Mesenchymal stem cell (in vitro differentiated cells and primary cell): ENCODE results near the gene CACNA2D2.

Experiments used
- DNase-seq: peaks from one replicate; pipeline ENCODE4 v3.0.0-alpha.2; 2013
- H2AFZ ChIP-seq: one replicate; pipeline ENCODE4 v1.6.1; 2013; ENCODE audit warnings: low read depth, mild to moderate bottlenecking, control low read depth, inconsistent platforms, low read length, moderate library complexity
- H2AK5ac ChIP-seq: 2 replicates; pipeline ENCODE4 v1.6.1; 2013; ENCODE audit warnings: low read length, moderate library complexity, mild to moderate bottlenecking, inconsistent platforms; ENCODE audit not compliant: severe bottlenecking
- H2BK120ac ChIP-seq: one replicate; pipeline ENCODE4 v1.6.1; 2013; ENCODE audit warnings: low read depth, mild to moderate bottlenecking, inconsistent platforms, low read length, moderate library complexity
- H2BK12ac ChIP-seq, 2 experiments: one replicate each; pipeline ENCODE4 v1.6.1; 2013; ENCODE audit warnings: inconsistent platforms in 2 of 2, low read length in 2 of 2, mild to moderate bottlenecking in 2 of 2, moderate library complexity in 2 of 2, control low read depth in 1 of 2
- H2BK15ac ChIP-seq: one replicate; pipeline ENCODE4 v1.6.1; 2013; ENCODE audit warnings: mild to moderate bottlenecking, low read depth, inconsistent platforms; ENCODE audit not compliant: poor library complexity, severe bottlenecking
- H2BK5ac ChIP-seq: 2 replicates; pipeline ENCODE4 v1.6.1; 2013; ENCODE audit warnings: low read depth, mild to moderate bottlenecking, low read length, control low read depth, inconsistent platforms; ENCODE audit not compliant: poor library complexity, severe bottlenecking
- H3K14ac ChIP-seq, 2 experiments: one replicate each; pipeline ENCODE4 v1.6.1; 2013; ENCODE audit warnings: inconsistent platforms in 2 of 2, low read length in 2 of 2, control low read depth in 1 of 2, mild to moderate bottlenecking in 1 of 2, moderate library complexity in 1 of 2
- H3K18ac ChIP-seq, 2 experiments: one replicate each; pipeline ENCODE4 v1.6.1; 2013; ENCODE audit warnings: inconsistent platforms in 2 of 2, low read length in 2 of 2, control low read depth in 1 of 2, low read depth in 1 of 2, mild to moderate bottlenecking in 1 of 2
- H3K23ac ChIP-seq, 2 experiments: one replicate each; pipeline ENCODE4 v1.6.1; 2013; ENCODE audit warnings: inconsistent platforms in 2 of 2, low read length in 2 of 2, mild to moderate bottlenecking in 2 of 2, moderate library complexity in 2 of 2, control low read depth in 1 of 2
- H3K27ac ChIP-seq: 2 replicates; pipeline ENCODE4 v1.5.1; 2013; ENCODE audit warnings: mild to moderate bottlenecking, moderate library complexity, low read length, control low read depth, inconsistent platforms; ENCODE audit not compliant: poor library complexity, severe bottlenecking
- H3K27me3 ChIP-seq, 2 experiments: 2 replicates each; pipeline versions ENCODE4 v1.6.1 to v1.7.0; 2013; ENCODE audit warnings: low read length in 2 of 2, mild to moderate bottlenecking in 2 of 2, moderate library complexity in 2 of 2, control low read depth in 1 of 2, inconsistent platforms in 1 of 2; ENCODE audit not compliant: control insufficient read depth in 1 of 2, insufficient read depth in 1 of 2
- H3K36me3 ChIP-seq, 2 experiments: 2 replicates each; pipeline versions ENCODE4 v1.6.1 to v1.7.0; 2013; ENCODE audit warnings: low read length in 2 of 2, control low read depth in 1 of 2, inconsistent platforms in 1 of 2, low read depth in 1 of 2, mild to moderate bottlenecking in 1 of 2; ENCODE audit not compliant: insufficient read depth in 2 of 2, control insufficient read depth in 1 of 2
- H3K4ac ChIP-seq, 2 experiments: one replicate each; pipeline ENCODE4 v1.6.1; 2013; ENCODE audit warnings: inconsistent platforms in 2 of 2, low read length in 2 of 2, mild to moderate bottlenecking in 2 of 2, moderate library complexity in 2 of 2, control low read depth in 1 of 2, low read depth in 1 of 2
- H3K4me1 ChIP-seq: 2 replicates; pipeline ENCODE4 v1.6.1; 2013; ENCODE audit warnings: low read depth, low read length, control low read depth; ENCODE audit not compliant: control insufficient read depth, insufficient read depth
- H3K4me2 ChIP-seq: 2 replicates; pipeline ENCODE4 v1.6.1; 2013; ENCODE audit warnings: low read length, mild to moderate bottlenecking, inconsistent platforms; ENCODE audit not compliant: poor library complexity, severe bottlenecking
- H3K4me3 ChIP-seq, 2 experiments: 2 replicates each; pipeline versions ENCODE4 v1.5.1 to v1.7.0; 2013; ENCODE audit warnings: low read length in 2 of 2, mild to moderate bottlenecking in 2 of 2, control low read depth in 1 of 2, low read depth in 1 of 2; ENCODE audit not compliant: insufficient read depth in 1 of 2
- H3K79me1 ChIP-seq: replicated peaks from 2 replicates; pipeline ENCODE4 v1.6.1; 2013; ENCODE audit warnings: mild to moderate bottlenecking, control low read depth, low read length, inconsistent platforms; ENCODE audit not compliant: poor library complexity, severe bottlenecking
- H3K9ac ChIP-seq: 2 replicates; pipeline ENCODE4 v1.7.0; 2013; ENCODE audit warnings: mild to moderate bottlenecking, low read length, moderate library complexity
- H3K9me3 ChIP-seq: 2 replicates; pipeline ENCODE4 v1.7.0; 2013; ENCODE audit warnings: mild to moderate bottlenecking, low read length; ENCODE audit not compliant: control insufficient read depth
- H4K8ac ChIP-seq: one replicate; pipeline ENCODE4 v1.6.1; 2013; ENCODE audit warnings: inconsistent platforms, mild to moderate bottlenecking, low read length, moderate library complexity
- H4K91ac ChIP-seq: one replicate; pipeline ENCODE4 v1.6.1; 2013; ENCODE audit warnings: mild to moderate bottlenecking, low read length, inconsistent platforms
- WGBS: methylation state at CpG from one replicate; pipeline ENCODE4 v1.1.7; 2013; ENCODE audit warnings: mixed read lengths; 5-methylcytosine and 5-hydroxymethylcytosine counted together

The CACNA2D2 gene

GRCh38 chr3:50406487-50406886 lies 96.9 kb downstream of the CACNA2D2 start:
- no peak overlapping the region for H2BK120ac ChIP-seq
- H2BK5ac ChIP-seq, result no peak overlapping the region
- no peak overlapping the region for H2AFZ ChIP-seq
- H3K36me3 ChIP-seq, result no peaks in the 10 kb centered on the region
- H3K4me3 ChIP-seq, result no peak overlapping the region
- no peak overlapping the region for H2BK12ac ChIP-seq
- H3K14ac ChIP-seq, result no peak overlapping the region
- no peaks in the 10 kb centered on the region for H3K9me3 ChIP-seq
- H2AK5ac ChIP-seq, result no peak overlapping the region
- no peaks in the 10 kb centered on the region for H3K79me1 ChIP-seq
- H3K4me1 ChIP-seq, result no peaks in the 10 kb centered on the region
- no peak overlapping the region for H3K4ac ChIP-seq
- H4K91ac ChIP-seq, result no peak overlapping the region
- peaks cover 33 to 72% of the 10 kb centered on the region in 2 experiments for H3K27me3 ChIP-seq
- H4K8ac ChIP-seq, result no peak overlapping the region
- no peak overlapping the region for H3K27ac ChIP-seq
- WGBS, result 24% methylated on average over 1 of the region's 1 CpG
- no peak overlapping the region for H3K18ac ChIP-seq
- H2BK15ac ChIP-seq, result no peak overlapping the region
- no peak for DNase-seq
- H3K4me2 ChIP-seq, result no peak overlapping the region
- H3K9ac ChIP-seq, result no peak overlapping the region
- H3K23ac ChIP-seq, result no peak overlapping the region

- Histone ChIP-seq H2BK120ac (no peak overlapping the region), H4K8ac (no peak overlapping the region), H3K9me3 (no peaks in the 10 kb centered on the region), H3K14ac (no peak overlapping the region), H3K9ac (no peak overlapping the region), H3K4me1 (no peaks in the 10 kb centered on the region), H3K27me3 (peaks cover 34 to 72% of the 10 kb centered on the region in 2 experiments), H3K4ac (no peak overlapping the region), H2AK5ac (no peak overlapping the region), H3K27ac (no peak overlapping the region), H4K91ac (no peak overlapping the region), H2BK5ac (no peak overlapping the region), H3K4me3 (no peak overlapping the region), H3K79me1 (no peaks in the 10 kb centered on the region), H3K36me3 (no peaks in the 10 kb centered on the region), H2AFZ (no peak overlapping the region), H3K18ac (no peak overlapping the region), H2BK12ac (no peak overlapping the region), H2BK15ac (no peak overlapping the region), H3K23ac (no peak overlapping the region), H3K4me2 (no peak overlapping the region)
- DNase-seq, result peak; percentile 11
- WGBS, result 31% methylated on average over 8 of the region's 8 CpGs
Observed at GRCh38 chr3:50405249-50405648, 98.2 kb downstream of the CACNA2D2 start.

GRCh38 chr3:50401978-50402595 lies 101.3 kb downstream of the CACNA2D2 start:
- H3K4me1 ChIP-seq, result no peaks in the 10 kb centered on the region
- no peaks in the 10 kb centered on the region for H3K36me3 ChIP-seq
- H3K79me1 ChIP-seq, result no peaks in the 10 kb centered on the region
- no peak overlapping the region for H2BK15ac ChIP-seq
- H2BK5ac ChIP-seq, result no peak overlapping the region
- H3K4ac ChIP-seq, result no peak overlapping the region
- 24% methylated on average over 5 of the region's 5 CpGs for WGBS
- no peak overlapping the region for H2BK120ac ChIP-seq
- H3K18ac ChIP-seq, result no peak overlapping the region
- H3K27ac ChIP-seq, result no peak overlapping the region
- no peak overlapping the region for H4K91ac ChIP-seq
- H3K4me3 ChIP-seq, result no peak overlapping the region
- H2BK12ac ChIP-seq, result no peak overlapping the region
- no peak overlapping the region for H3K9ac ChIP-seq
- H3K27me3 ChIP-seq, result peaks cover 45 to 67% of the 10 kb centered on the region in 2 experiments
- DNase-seq, result no peak
- no peaks in the 10 kb centered on the region for H3K9me3 ChIP-seq
- no peak overlapping the region for H2AFZ ChIP-seq
- no peak overlapping the region for H3K14ac ChIP-seq
- no peak overlapping the region for H3K23ac ChIP-seq
- no peak overlapping the region for H3K4me2 ChIP-seq
- no peak overlapping the region for H2AK5ac ChIP-seq
- no peak overlapping the region for H4K8ac ChIP-seq

DNA sequence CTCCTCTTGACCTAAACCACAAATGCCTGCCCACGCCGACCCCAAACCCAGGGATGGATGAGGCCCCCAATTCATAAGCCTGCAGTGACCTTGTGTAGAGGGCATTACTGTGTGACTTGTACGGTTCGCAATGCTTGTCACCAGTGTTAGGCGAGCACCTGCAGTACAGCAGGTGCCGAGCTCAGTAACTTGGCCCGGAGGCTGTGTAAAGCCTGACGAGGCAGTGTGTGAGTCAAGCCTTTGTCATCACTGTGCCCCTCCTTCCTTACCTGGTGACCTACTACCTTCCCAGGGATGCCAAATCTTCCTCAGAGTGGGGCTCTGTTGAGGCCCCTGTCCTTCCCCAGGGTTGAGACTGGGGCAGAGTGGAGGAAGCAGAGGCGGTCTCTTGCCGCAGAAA lies 106.9 kb downstream of the CACNA2D2 start:
- H4K8ac ChIP-seq, result no peak overlapping the region
- H3K18ac ChIP-seq, result no peak overlapping the region
- H3K36me3 ChIP-seq, result no peaks in the 10 kb centered on the region
- H4K91ac ChIP-seq, result no peak overlapping the region
- no peak overlapping the region for H2BK5ac ChIP-seq
- H2AFZ ChIP-seq, result no peak overlapping the region
- H3K27me3 ChIP-seq, result peaks cover 55 to 64% of the 10 kb centered on the region in 2 experiments
- H3K79me1 ChIP-seq, result no peaks in the 10 kb centered on the region
- H3K9me3 ChIP-seq, result no peaks in the 10 kb centered on the region
- H3K9ac ChIP-seq, result no peak overlapping the region
- H2AK5ac ChIP-seq, result no peak overlapping the region
- no peak overlapping the region for H3K4me3 ChIP-seq
- no peak overlapping the region for H2BK12ac ChIP-seq
- no peak overlapping the region for H3K23ac ChIP-seq
- no peak overlapping the region for H3K4ac ChIP-seq
- H3K27ac ChIP-seq, result no peak overlapping the region
- H2BK120ac ChIP-seq, result no peak overlapping the region
- H3K4me2 ChIP-seq, result no peak overlapping the region
- no peak for DNase-seq
- peaks cover 3% of the 10 kb centered on the region for H3K4me1 ChIP-seq
- WGBS, result 85% methylated on average over 10 of the region's 10 CpGs
- H3K14ac ChIP-seq, result no peak overlapping the region
- H2BK15ac ChIP-seq, result no peak overlapping the region
